Activated T-cell treated with anti-CD3 and anti-CD28 coated beads, Interleukin-2, amount 50 U/mL, for 48 hours (primary cell): ENCODE measurements around the gene MAG.

Experiments used
- DNase-seq, 2 experiments: peaks; one replicate each; pipeline ENCODE4 v3.0.0-alpha.2; 2020

The MAG gene

DNA sequence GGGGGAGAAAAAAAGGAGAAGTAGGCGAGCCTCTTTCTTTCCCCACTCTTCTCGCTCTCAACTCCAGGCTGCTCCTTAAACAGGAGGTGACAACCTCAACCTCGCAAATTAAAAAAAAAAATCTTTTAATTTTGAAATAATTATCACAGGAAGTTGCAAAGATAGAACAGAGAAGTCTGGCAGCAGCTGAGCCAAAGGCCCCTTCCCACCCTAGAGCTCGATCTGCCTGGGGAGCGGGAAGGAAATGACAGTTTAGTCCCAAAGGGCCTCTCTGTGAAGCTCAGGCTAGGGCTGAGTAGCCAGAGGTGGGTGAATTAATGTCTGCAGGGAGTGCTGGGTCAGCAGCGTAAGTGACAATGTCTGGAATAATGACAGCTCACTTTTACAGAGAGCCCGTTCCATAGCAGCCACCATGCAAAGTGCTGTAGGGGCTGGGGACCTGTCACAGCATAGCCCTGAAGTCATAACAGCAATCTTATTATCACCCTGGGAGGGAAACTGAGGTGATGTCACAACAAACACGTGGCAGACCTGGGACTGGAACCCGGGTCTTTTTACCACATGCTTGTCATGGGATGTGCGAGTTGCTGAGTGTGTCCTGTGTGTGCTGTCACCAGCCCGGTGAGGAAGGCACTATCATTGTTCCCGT, 28.2 kb downstream of the MAG start:
- DNase-seq: no peak

- no peak for DNase-seq
Measured at GRCh38 chr19:35321291-35321690, 29.3 kb downstream of the MAG start.

DNA sequence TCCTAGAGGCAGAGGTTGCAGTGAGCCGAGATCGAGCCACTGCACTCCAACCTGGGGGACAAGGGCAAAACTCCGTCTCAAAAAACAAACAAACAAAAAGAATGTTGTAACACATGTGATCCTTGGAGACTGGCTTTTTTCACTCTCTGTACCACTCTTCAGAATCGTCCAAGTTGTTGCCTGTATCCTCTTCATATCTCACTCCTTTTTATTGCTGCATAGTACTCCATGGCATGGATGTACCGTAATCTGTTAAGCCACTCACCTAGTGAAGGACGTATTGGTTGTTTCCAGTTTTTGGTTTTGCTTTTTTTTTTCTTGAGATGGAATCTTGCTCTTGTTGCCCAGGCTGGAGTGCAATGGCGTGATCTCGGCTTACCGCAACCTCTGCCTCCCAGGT, 30.1 kb downstream of the MAG start:
- DNase-seq: no peak

GRCh38 chr19:35327642-35328041, 35.7 kb downstream of the MAG start:
- DNase-seq: no peak

- peak in 1 of 2 experiments; percentile 33 for DNase-seq
Measured at GRCh38 chr19:35328851-35329285, 36.9 kb downstream of the MAG start, which contains the start of gene CD22. CD22 (plus strand) TSS chr19:35329187; CDS start chr19:35332041, 2,854 bp downstream.

GRCh38 chr19:35329323-35329722, 37.4 kb downstream of the MAG start:
- DNase-seq: no peak

GRCh38 chr19:35330475-35330874, 38.5 kb downstream of the MAG start:
- DNase-seq: no peak

DNA sequence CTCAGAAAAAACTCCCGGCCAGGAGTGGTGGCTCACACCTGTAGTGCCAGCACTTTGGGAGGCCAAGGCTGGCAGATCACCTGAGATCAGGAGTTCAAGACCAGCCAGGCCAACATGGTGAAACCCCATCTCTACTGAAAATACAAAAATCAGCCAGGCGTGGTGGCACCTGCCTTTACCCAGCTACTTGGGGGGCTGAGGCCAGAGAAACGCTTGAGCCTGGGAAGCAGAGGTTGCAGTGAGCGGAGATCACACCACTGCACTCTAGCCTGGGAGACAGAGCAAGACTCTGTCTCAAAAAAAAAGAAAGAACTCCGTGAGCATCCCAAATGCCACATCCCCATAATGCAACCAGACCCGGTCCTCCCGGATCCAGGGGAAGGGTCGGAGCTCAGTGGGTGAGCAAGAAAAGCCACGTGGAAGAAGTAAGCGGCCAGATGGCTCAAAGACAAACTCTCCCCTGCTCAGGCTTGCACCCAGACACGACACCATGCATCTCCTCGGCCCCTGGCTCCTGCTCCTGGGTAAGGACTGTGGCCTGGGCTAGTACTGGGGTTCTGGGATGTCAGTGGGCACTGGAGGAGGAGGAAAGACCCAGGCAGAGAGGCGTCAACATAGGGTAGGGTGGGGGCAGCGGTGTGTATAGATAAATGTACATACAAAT, 39.7 kb downstream of the MAG start:
- DNase-seq: no peak

- peak; percentile 54 to 64 for DNase-seq
Measured at GRCh38 chr19:35332817-35333216, 40.9 kb downstream of the MAG start.

- DNase-seq: no peak
Measured at GRCh38 chr19:35334144-35334753, 42.3 kb downstream of the MAG start.

DNA sequence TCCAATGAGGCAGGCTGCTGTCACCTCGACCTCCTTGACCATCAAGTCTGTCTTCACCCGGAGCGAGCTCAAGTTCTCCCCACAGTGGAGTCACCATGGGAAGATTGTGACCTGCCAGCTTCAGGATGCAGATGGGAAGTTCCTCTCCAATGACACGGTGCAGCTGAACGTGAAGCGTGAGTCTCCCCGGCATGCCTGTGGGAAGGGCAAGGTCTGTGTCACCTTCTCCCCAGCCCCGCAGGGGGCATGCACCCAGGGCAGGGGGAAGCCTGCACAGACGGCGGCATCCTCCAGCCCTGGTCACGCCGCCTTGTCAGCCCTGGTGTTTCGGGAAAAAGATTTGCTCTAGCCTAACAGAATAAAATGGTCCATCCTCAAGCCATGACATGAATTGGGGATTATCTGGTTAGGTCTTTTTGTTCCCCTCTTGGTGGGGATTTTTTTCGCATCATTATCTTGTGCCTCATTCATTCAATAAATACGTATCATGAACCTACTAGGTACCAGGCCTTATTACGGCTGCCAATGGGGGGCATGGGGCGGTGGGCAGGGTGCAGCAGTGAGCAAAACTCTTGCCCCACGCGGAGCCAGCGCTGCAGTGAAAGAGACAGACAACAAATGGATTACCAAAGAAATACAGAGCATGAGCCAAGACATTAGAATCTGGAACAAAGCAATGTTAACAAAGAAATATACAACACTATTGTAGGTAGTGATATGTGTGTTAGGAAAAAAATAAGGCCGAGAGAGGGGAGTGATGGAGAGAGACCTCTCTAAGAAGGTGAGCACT, 44.4 kb downstream of the MAG start:
- no peak for DNase-seq

- DNase-seq: no peak
Measured at GRCh38 chr19:35337097-35337983, 45.4 kb downstream of the MAG start.

DNA sequence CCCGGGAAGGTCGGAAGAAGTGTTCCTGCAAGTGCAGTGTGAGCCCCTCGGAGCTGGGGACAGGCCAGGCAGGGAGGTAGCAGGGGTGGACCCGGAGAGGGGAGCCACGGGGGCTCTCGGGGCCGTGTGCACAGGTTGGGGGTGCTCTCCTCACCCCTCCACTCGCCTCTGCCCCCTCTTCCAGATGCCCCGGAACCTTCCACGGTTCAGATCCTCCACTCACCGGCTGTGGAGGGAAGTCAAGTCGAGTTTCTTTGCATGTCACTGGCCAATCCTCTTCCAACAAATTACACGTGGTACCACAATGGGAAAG, 46.0 kb downstream of the MAG start:
- DNase-seq: no peak

GRCh38 chr19:35340431-35340830, 48.5 kb downstream of the MAG start:
- DNase-seq: no peak

- no peak for DNase-seq
Measured at GRCh38 chr19:35341006-35341405, 49.0 kb downstream of the MAG start.

DNA sequence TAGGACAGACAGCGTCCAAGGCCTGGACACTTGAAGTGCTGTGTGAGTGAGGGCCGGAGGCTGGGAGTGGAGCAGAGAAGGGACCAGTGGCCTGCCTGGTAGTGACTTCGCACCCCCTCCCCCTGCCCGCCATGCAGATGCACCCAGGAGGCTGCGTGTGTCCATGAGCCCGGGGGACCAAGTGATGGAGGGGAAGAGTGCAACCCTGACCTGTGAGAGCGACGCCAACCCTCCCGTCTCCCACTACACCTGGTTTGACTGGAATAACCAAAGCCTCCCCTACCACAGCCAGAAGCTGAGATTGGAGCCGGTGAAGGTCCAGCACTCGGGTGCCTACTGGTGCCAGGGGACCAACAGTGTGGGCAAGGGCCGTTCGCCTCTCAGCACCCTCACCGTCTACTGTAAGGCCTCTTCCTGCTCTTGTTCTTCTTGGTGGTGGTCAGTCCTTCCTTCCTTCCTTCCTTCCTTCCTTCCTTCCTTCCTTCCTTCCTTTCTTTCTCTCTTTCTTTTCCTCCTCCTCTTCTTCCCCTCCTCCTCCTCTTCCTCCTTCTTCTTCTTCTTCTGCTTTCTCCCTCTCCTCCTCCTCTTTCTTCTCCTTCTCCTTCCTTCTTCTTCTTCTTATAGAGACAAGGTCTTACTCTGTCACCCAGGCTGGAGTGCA, 49.7 kb downstream of the MAG start:
- no peak for DNase-seq

DNA sequence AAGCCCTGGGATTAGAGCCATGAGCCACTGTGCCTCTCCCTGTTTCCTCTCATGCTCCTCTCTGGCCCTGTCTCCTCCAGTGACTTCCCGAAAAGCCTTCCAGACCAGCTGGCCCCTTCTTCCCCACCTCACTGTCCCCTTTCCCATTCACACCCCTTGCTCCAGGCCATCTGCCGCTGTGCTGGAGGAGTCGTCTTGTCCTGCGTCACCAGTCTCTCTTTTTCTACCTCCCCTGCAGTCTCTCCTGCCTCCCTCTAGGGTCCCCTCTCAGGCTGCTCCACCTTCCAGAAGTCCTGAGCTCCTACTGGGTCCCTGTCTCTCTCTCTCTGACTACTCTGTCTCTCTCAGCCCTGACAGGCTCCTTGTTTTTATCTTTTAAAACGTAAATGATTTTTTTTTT, 50.5 kb downstream of the MAG start:
- DNase-seq: no peak

DNA sequence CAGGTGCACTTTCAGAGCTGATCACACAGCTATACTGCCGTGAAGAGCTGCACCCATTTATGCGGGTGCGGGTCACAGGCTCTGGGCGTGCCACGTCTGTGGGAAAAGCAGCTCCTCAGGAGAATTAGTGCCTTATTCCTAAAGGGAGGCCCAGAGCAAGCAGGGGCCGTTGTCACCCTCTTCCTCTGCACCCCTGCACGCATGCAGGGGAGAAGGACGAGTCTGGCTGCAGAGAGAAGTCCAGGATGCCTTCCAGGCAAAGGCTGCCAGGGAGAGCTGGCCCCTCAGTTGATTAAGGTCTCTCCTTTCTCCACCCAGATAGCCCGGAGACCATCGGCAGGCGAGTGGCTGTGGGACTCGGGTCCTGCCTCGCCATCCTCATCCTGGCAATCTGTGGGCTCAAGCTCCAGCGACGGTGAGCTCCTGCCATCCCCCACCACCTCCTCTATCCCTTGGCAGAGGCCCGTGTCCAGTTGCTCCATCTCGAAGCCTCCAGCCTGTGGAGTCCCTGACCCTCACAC, 52.6 kb downstream of the MAG start:
- peak in 1 of 2 experiments; percentile 15 for DNase-seq

- DNase-seq: no peak
Measured at GRCh38 chr19:35345671-35346111, 53.7 kb downstream of the MAG start.

- peak; percentile 81 to 84 for DNase-seq
Measured at GRCh38 chr19:35346193-35347052, 54.5 kb downstream of the MAG start.
